ENCODE results near the gene C9orf152.

The C9orf152 gene, protein sequence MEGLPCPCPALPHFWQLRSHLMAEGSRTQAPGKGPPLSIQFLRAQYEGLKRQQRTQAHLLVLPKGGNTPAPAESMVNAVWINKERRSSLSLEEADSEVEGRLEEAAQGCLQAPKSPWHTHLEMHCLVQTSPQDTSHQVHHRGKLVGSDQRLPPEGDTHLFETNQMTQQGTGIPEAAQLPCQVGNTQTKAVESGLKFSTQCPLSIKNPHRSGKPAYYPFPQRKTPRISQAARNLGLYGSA

DNA sequence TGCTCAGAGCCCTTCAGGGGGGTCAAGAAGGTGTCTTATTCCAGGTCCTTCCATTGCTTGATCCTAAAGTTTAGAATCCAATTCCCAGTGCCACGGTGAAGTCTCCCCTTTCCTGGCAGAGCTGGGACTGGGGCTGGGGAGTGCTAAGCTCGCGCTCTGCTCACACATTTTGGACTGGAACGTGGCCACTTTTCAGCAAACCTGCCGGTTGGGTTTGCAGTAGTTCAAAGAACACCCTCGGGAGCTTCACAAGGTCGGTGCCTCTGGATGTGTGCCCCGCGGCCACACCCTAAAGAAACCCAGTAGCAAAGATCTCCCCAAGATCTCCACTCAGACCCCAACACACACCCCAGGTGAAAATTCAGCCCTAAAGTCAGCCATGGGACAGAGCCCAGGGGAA lies at the start of gene C9orf152:
Gene C9orf152 (minus strand): TSS at position 129 of the 400 bp plus-strand sequence. CDS start 580 bp downstream, outside the sequence.
- no peak for ATAC-seq

DNA sequence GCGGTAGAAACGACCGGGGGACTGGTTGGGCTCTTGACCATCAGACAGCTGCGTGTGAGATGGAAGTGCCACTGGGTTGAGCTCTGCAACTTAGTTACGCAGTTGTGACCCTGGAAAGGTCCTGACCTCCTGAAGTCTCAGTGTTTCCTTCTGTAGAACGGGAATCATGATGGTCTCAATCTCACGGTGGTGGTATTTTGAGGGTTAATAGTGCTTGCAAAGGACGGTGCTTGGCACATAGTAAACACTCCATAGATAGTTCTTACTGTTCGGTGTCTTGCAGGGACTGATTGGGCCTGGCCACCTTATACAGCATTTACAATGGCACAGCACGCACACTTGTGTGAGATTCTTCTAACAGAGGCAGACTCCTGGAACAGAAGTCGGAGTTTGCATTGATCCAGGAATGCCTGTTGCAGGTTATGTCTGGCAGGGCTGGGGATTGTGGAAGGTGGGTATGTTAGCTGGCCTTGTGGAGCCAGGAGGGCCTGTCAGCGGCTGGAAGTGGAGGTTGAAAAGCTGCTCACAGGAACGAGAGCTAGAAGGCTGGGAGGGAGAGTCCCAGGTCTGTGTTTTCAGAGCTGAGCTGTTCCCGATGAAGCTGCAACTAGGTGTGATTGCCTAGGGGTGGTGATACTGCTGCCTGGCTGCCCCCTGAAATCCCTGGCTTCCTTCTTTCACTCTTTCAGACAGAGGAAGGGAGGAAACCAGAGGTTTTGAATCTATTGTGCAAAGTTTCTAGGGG lies 49.3 kb upstream of the C9orf152 start:
- ATAC-seq = peak; percentile 1; the same call in 2 of the 3 replicates
- TF ChIP-seq TCF4 (CRISPR knock-in tag; IDR thresholded peaks at IDR 0.05; ENCODE audit: borderline replicate concordance) (no peak), PPARA (CRISPR knock-in tag; IDR thresholded peaks at IDR 0.05; ENCODE audit: borderline replicate concordance) (no peak), ZNF8 (CRISPR knock-in tag; IDR thresholded peaks at IDR 0.05) (no peak), ARNTL (CRISPR knock-in tag; IDR thresholded peaks at IDR 0.05; ENCODE audit: borderline replicate concordance, low read depth) (no peak), OSR1 (CRISPR knock-in tag; IDR thresholded peaks at IDR 0.05) (no peak), ZNF565 (CRISPR knock-in tag; conservative IDR thresholded peaks at IDR 0.05; ENCODE audit: low read depth) (no peak), ZFP3 (CRISPR knock-in tag; IDR thresholded peaks at IDR 0.05) (no peak), SNAI2 (CRISPR knock-in tag; IDR thresholded peaks at IDR 0.05) (no peak), ZC3H10 (CRISPR knock-in tag; IDR thresholded peaks at IDR 0.05) (no peak), ZFP30 (CRISPR knock-in tag; IDR thresholded peaks at IDR 0.05) (no peak), RARB (CRISPR knock-in tag; IDR thresholded peaks at IDR 0.05) (no peak)
- TF ChIP-seq, protein P1, sequence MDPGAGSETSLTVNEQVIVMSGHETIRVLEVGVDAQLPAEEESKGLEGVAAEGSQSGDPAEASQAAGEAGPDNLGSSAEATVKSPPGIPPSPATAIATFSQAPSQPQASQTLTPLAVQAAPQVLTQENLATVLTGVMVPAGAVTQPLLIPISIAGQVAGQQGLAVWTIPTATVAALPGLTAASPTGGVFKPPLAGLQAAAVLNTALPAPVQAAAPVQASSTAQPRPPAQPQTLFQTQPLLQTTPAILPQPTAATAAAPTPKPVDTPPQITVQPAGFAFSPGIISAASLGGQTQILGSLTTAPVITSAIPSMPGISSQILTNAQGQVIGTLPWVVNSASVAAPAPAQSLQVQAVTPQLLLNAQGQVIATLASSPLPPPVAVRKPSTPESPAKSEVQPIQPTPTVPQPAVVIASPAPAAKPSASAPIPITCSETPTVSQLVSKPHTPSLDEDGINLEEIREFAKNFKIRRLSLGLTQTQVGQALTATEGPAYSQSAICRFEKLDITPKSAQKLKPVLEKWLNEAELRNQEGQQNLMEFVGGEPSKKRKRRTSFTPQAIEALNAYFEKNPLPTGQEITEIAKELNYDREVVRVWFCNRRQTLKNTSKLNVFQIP (CRISPR knock-in tag; IDR thresholded peaks at IDR 0.05; ENCODE audit: borderline replicate concordance, low read depth) = no peak
- TF ChIP-seq, protein P2, sequence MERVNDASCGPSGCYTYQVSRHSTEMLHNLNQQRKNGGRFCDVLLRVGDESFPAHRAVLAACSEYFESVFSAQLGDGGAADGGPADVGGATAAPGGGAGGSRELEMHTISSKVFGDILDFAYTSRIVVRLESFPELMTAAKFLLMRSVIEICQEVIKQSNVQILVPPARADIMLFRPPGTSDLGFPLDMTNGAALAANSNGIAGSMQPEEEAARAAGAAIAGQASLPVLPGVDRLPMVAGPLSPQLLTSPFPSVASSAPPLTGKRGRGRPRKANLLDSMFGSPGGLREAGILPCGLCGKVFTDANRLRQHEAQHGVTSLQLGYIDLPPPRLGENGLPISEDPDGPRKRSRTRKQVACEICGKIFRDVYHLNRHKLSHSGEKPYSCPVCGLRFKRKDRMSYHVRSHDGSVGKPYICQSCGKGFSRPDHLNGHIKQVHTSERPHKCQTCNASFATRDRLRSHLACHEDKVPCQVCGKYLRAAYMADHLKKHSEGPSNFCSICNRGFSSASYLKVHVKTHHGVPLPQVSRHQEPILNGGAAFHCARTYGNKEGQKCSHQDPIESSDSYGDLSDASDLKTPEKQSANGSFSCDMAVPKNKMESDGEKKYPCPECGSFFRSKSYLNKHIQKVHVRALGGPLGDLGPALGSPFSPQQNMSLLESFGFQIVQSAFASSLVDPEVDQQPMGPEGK (CRISPR knock-in tag; IDR thresholded peaks at IDR 0.05; ENCODE audit: borderline replicate concordance) = no peak
- TF ChIP-seq, protein P3, sequence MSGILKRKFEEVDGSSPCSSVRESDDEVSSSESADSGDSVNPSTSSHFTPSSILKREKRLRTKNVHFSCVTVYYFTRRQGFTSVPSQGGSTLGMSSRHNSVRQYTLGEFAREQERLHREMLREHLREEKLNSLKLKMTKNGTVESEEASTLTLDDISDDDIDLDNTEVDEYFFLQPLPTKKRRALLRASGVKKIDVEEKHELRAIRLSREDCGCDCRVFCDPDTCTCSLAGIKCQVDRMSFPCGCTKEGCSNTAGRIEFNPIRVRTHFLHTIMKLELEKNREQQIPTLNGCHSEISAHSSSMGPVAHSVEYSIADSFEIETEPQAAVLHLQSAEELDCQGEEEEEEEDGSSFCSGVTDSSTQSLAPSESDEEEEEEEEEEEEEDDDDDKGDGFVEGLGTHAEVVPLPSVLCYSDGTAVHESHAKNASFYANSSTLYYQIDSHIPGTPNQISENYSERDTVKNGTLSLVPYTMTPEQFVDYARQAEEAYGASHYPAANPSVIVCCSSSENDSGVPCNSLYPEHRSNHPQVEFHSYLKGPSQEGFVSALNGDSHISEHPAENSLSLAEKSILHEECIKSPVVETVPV (CRISPR knock-in tag; IDR thresholded peaks at IDR 0.05) = no peak

More for the DNA sequence above, at the start of gene C9orf152:
- TF ChIP-seq ARNTL (CRISPR knock-in tag; IDR thresholded peaks at IDR 0.05; ENCODE audit: borderline replicate concordance, low read depth) (no peak), CREB5 (CRISPR knock-in tag; IDR thresholded peaks at IDR 0.05; ENCODE audit: low read depth) (no peak), PPARA (CRISPR knock-in tag; IDR thresholded peaks at IDR 0.05; ENCODE audit: borderline replicate concordance) (no peak), TCF4 (CRISPR knock-in tag; IDR thresholded peaks at IDR 0.05; ENCODE audit: borderline replicate concordance) (no peak), ISL1 (CRISPR knock-in tag; IDR thresholded peaks at IDR 0.05) (no peak), BACH2 (CRISPR knock-in tag; IDR thresholded peaks at IDR 0.05; ENCODE audit: borderline replicate concordance) (no peak), OSR1 (CRISPR knock-in tag; IDR thresholded peaks at IDR 0.05) (no peak), ZFP3 (CRISPR knock-in tag; IDR thresholded peaks at IDR 0.05) (no peak), ZFP30 (CRISPR knock-in tag; IDR thresholded peaks at IDR 0.05) (no peak), ESRRG (CRISPR knock-in tag; IDR thresholded peaks at IDR 0.05) (no peak), ZNF70 (CRISPR knock-in tag; IDR thresholded peaks at IDR 0.05) (no peak), GLIS3 (CRISPR knock-in tag; IDR thresholded peaks at IDR 0.05) (no peak), RARB (CRISPR knock-in tag; IDR thresholded peaks at IDR 0.05) (no peak)
- TF ChIP-seq, protein P1 (CRISPR knock-in tag; IDR thresholded peaks at IDR 0.05; ENCODE audit: borderline replicate concordance, low read depth) = no peak
- TF ChIP-seq, protein P4, sequence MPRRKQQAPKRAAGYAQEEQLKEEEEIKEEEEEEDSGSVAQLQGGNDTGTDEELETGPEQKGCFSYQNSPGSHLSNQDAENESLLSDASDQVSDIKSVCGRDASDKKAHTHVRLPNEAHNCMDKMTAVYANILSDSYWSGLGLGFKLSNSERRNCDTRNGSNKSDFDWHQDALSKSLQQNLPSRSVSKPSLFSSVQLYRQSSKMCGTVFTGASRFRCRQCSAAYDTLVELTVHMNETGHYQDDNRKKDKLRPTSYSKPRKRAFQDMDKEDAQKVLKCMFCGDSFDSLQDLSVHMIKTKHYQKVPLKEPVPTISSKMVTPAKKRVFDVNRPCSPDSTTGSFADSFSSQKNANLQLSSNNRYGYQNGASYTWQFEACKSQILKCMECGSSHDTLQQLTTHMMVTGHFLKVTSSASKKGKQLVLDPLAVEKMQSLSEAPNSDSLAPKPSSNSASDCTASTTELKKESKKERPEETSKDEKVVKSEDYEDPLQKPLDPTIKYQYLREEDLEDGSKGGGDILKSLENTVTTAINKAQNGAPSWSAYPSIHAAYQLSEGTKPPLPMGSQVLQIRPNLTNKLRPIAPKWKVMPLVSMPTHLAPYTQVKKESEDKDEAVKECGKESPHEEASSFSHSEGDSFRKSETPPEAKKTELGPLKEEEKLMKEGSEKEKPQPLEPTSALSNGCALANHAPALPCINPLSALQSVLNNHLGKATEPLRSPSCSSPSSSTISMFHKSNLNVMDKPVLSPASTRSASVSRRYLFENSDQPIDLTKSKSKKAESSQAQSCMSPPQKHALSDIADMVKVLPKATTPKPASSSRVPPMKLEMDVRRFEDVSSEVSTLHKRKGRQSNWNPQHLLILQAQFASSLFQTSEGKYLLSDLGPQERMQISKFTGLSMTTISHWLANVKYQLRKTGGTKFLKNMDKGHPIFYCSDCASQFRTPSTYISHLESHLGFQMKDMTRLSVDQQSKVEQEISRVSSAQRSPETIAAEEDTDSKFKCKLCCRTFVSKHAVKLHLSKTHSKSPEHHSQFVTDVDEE (CRISPR knock-in tag; IDR thresholded peaks at IDR 0.05) = no peak
- TF ChIP-seq, protein P2 (CRISPR knock-in tag; IDR thresholded peaks at IDR 0.05; ENCODE audit: borderline replicate concordance) = no peak

All from SK-N-SH treated with all-trans-retinoic acid at 6 μM for 48 hours (cell line).